PC-9 (cell line): ENCODE results near the gene TENM4. TPM values are rescaled to one million over a fixed set of nuclear protein-coding genes. Genes with fewer than 3 reads are reported as not detected.

Experiments used
- BruUV-seq: library from RNA; stranded (reverse); fragments of 400-500 nt; replicated peaks from 2 replicates; lab custom pipeline; 2021; lab: Mats Ljungman, UMichigan
- CTCF ChIA-PET: fragments of 300-600 bp; sonication (Branson Sonifier 250); formaldehyde crosslinking; loops from one replicate; lab custom pipeline; 2022; ENCODE audit warnings: antibody characterized with exemption; lab: Charles Lee
- POLR2A ChIA-PET: fragments of 300-600 bp; sonication (Branson Sonifier 250); formaldehyde crosslinking; loops from one replicate; lab custom pipeline; 2022; ENCODE audit warnings: antibody characterized with exemption; ENCODE audit not compliant: unreplicated experiment; lab: Charles Lee
- DNase-seq, 2 experiments: peaks; one replicate each; pipeline versions ENCODE4 v3.0.0 to v3.0.0-alpha.2; 2015 to 2022; ENCODE audit warnings: mixed read lengths in 1 of 2
- H2AFZ ChIP-seq: fragments of 200-600 bp; sonication (generic); 2 replicates; pipeline ENCODE4 v1.8.1; 2017; ENCODE audit warnings: antibody characterized with exemption
- H3F3A ChIP-seq: fragments of 200-600 bp; sonication (generic); 2 replicates; pipeline ENCODE4 v1.8.1; 2017; ENCODE audit warnings: antibody characterized with exemption, mild to moderate bottlenecking, low read depth; ENCODE audit not compliant: insufficient read depth
- H3K27ac ChIP-seq: fragments of 200-600 bp; sonication (generic); 2 replicates; pipeline ENCODE4 v1.6.1; 2016; ENCODE audit warnings: mixed run types
- H3K27me3 ChIP-seq: fragments of 200-600 bp; sonication (generic); 2 replicates; pipeline ENCODE4 v1.6.1; 2016; ENCODE audit warnings: low read depth, mixed run types; ENCODE audit not compliant: insufficient read depth
- H3K36me3 ChIP-seq: fragments of 200-600 bp; sonication (generic); 2 replicates; pipeline ENCODE4 v1.6.1; 2016; ENCODE audit warnings: low read depth, mixed run types
- H3K4me1 ChIP-seq: fragments of 200-600 bp; sonication (generic); replicated peaks from 2 replicates; pipeline ENCODE4 v1.6.1; 2016; ENCODE audit warnings: mixed run types; ENCODE audit not compliant: insufficient read depth
- H3K4me2 ChIP-seq: fragments of 200-600 bp; sonication (generic); 2 replicates; pipeline ENCODE4 v1.6.1; 2017; ENCODE audit warnings: mixed run types
- H3K4me3 ChIP-seq: fragments of 200-600 bp; sonication (generic); 2 replicates; pipeline ENCODE4 v1.6.1; 2016; ENCODE audit warnings: mixed run types
- H3K79me2 ChIP-seq: fragments of 200-600 bp; sonication (generic); 2 replicates; pipeline ENCODE4 v1.6.1; 2017; ENCODE audit warnings: low read depth, mixed run types
- H3K9me2 ChIP-seq: fragments of 200-600 bp; sonication (generic); 2 replicates; pipeline ENCODE4 v1.8.1; 2017; ENCODE audit warnings: mild to moderate bottlenecking; ENCODE audit not compliant: insufficient read depth
- H3K9me3 ChIP-seq: fragments of 200-600 bp; sonication (generic); 2 replicates; pipeline ENCODE4 v1.8.1; 2016; ENCODE audit warnings: low read depth; ENCODE audit not compliant: insufficient read depth
- H4K20me1 ChIP-seq: fragments of 200-600 bp; sonication (generic); 2 replicates; pipeline ENCODE4 v1.8.1; 2017; ENCODE audit not compliant: insufficient read depth
- CTCF ChIP-seq: fragments of 200-600 bp; sonication (generic); conservative IDR thresholded peaks from 2 replicates; pipeline ENCODE4 v1.6.1; 2017; ENCODE audit warnings: mixed run types, antibody characterized with exemption, mild to moderate bottlenecking, moderate library complexity
- EZH2 ChIP-seq: fragments of 200-600 bp; sonication (generic); IDR thresholded peaks from 2 replicates; pipeline ENCODE4 v1.8.0; 2017; ENCODE audit warnings: antibody characterized with exemption, low read depth
- intact Hi-C: fragments of 100-400 bp; cut with micrococcal nuclease; formaldehyde crosslinking; loops from one replicate; pipeline ENCODE4 v1.10.0; 2022; ENCODE audit not compliant: unreplicated experiment
- total RNA-seq: library from RNA; stranded (reverse); gene quantifications from 2 replicates; pipeline ENCODE4 v1.2.3, GENCODE V29; 2021

TENM4 gene
- total RNA-seq, 1 experiment from 2014 or later = not detected

DNA sequence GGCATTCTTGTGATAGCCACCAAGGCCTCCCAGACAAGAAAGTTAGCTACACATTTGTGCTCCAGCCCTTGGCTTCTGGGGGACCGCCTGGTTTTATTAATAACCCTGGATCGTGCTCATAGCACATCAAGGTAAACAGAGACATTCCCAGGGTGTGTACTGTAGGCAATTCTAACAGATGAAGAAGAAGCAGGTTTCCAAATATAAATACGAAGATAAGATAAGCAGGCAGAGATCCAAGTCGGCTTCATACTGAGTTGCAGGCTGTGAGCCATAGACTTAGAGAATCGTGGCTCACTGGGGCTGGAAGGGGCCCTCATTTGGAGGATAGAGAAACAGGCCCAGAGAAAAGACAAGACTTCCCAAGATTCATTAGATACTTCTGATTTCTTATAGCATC, 131.4 kb downstream of the TENM4 start:
- Histone ChIP-seq H3K79me2 (no peaks in the 10 kb centered on the region), H3K27ac (no peak overlapping the region), H2AFZ (no peak overlapping the region), H3K9me2 (no peaks in the 10 kb centered on the region), H3K27me3 (peaks cover 35% of the 10 kb centered on the region), H3K4me2 (no peak overlapping the region), H3F3A (no peaks in the 10 kb centered on the region), H3K4me1 (no peaks in the 10 kb centered on the region), H3K4me3 (no peak overlapping the region), H4K20me1 (no peaks in the 10 kb centered on the region), H3K9me3 (no peaks in the 10 kb centered on the region), H3K36me3 (no peaks in the 10 kb centered on the region)
- CTCF ChIA-PET = no interaction called here
- BruUV-seq = no TSS peak
- intact Hi-C loops = no loop called here
- TF ChIP-seq CTCF = no peak
- TF ChIP-seq EZH2 = no peak
- no peak for DNase-seq
- POLR2A ChIA-PET = no interaction called here

DNA sequence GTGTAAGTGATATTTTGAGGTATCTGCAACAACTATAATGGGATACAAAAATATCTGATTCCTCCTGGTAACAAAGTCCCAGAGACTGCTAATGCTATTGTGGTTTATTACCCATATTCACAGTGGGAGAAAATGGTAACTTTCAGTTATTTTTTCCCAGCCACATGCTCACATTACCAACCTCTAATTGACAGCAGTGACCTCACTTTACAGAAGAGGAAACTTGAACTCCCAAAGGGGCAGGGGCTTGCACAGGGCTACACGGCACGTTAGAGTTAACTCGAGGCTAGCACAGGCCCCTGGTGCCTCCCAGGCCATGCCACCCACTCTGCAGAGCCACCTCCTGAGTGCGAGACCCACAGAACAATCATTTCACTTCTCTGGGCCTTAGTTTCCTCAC, 132.4 kb downstream of the TENM4 start:
- ChIA-PET CTCF (interaction anchor here (0.7 kb wide), 1 partner anchor 406 kb away, joined by 3 read pairs; no protein-coding TSS in a partner anchor), POLR2A (no interaction called here)
- H3K27ac ChIP-seq = no peak overlapping the region

DNA sequence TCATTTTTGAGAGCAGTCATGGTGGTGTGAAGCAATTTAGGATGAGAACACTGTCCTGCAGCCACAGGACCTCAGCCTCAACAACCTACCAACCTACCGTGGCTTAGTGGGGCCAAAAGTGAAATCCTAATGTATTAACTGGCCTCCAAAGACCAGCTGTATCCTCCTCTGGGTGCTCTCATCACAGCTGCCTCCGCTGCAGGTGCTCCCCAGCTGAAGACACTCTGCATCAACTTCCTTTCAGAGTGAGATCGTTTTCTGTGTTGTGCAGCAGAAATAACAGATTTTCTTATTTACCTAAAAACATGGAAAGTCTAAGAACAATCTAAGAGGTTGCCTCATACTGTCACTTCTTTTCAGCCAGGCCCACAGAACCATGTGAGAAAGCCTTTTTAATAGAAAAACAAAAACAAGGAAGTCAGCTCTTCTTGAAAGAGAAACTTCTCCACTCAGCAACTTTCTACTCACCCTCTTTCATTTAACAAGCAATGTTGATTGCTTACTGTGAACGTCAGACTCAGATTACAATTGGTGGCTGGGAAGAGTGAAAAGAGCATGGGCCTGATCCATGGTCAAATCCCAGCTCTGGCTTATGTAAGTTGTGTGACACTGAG, 136.1 kb downstream of the TENM4 start:
- H3K9me2 ChIP-seq = no peaks in the 10 kb centered on the region
- H3F3A ChIP-seq = no peaks in the 10 kb centered on the region
- H3K27me3 ChIP-seq = peaks cover 31% of the 10 kb centered on the region
- no peak overlapping the region for H3K4me3 ChIP-seq
- H4K20me1 ChIP-seq = no peaks in the 10 kb centered on the region
- ChIA-PET POLR2A (no interaction called here), CTCF (no interaction called here)
- no peak for DNase-seq
- TF ChIP-seq EZH2 = no peak
- no peak for TF ChIP-seq CTCF
- intact Hi-C loops = no loop called here
- H3K27ac ChIP-seq = no peak overlapping the region
- no peaks in the 10 kb centered on the region for H3K4me1 ChIP-seq
- H2AFZ ChIP-seq = 0 out of 2 replicates have a peak overlapping the region, but pooled peaks have one; percentile 14
- no peak overlapping the region for H3K4me2 ChIP-seq
- BruUV-seq = no TSS peak
- no peaks in the 10 kb centered on the region; the same call in 1 of the 2 replicates for H3K9me3 ChIP-seq
- no peaks in the 10 kb centered on the region for H3K79me2 ChIP-seq
- H3K36me3 ChIP-seq = no peaks in the 10 kb centered on the region

More for the DNA sequence above, 132.4 kb downstream of the TENM4 start:
- no peaks in the 10 kb centered on the region for H3K9me3 ChIP-seq
- DNase-seq = no peak
- no peak overlapping the region for H3K4me3 ChIP-seq
- no peaks in the 10 kb centered on the region for H3K79me2 ChIP-seq
- intact Hi-C loops = no loop called here
- H3K36me3 ChIP-seq = no peaks in the 10 kb centered on the region
- H3K27me3 ChIP-seq = peaks cover 29% of the 10 kb centered on the region
- no peaks in the 10 kb centered on the region for H3K4me1 ChIP-seq
- BruUV-seq = no TSS peak
- H3K4me2 ChIP-seq = no peak overlapping the region
- H3K9me2 ChIP-seq = no peaks in the 10 kb centered on the region
- no peaks in the 10 kb centered on the region for H3F3A ChIP-seq
- no peaks in the 10 kb centered on the region for H4K20me1 ChIP-seq
- no peak overlapping the region for H2AFZ ChIP-seq
- TF ChIP-seq CTCF = no peak
- no peak for TF ChIP-seq EZH2
